Stomach (tissue), 9 donors: ENCODE measurements around the gene PITX2. TPM values are rescaled to one million over a fixed set of nuclear protein-coding genes. Genes with fewer than 3 reads are reported as not detected.

Source experiments
- DNase-seq, 2 donors: peaks; one replicate each; pipeline versions ENCODE4 v3.0.0 to v3.0.0-alpha.2; 2013 to 2019
- H3K27ac ChIP-seq, 5 donors: fragments of 200-600 bp in 4 of 5; sonication (generic) in 4 of 5; one replicate each; pipeline ENCODE4 v1.5.1; 2013 to 2019; ENCODE audit warnings: mild to moderate bottlenecking in 1 of 5, moderate library complexity in 1 of 5
- H3K27me3 ChIP-seq, 3 donors: fragments of 200-600 bp; sonication (generic); one replicate each; pipeline ENCODE4 v1.5.1; 2017 to 2019; ENCODE audit warnings: mixed run types in 1 of 3
- H3K36me3 ChIP-seq, 4 donors: fragments of 200-600 bp; sonication (generic); 1 replicate in 3 of 4; 2 replicates in 1 of 4; pipeline ENCODE4 v1.5.1; 2016 to 2019
- H3K4me1 ChIP-seq, 4 donors: fragments of 200-600 bp; sonication (generic); one replicate each; pipeline ENCODE4 v1.5.1; 2016 to 2019
- H3K4me3 ChIP-seq, 4 donors: fragments of 200-600 bp; sonication (generic) in 3 of 4; one replicate each; pipeline ENCODE4 v1.5.1; 2016 to 2019; ENCODE audit warnings: mild to moderate bottlenecking in 1 of 4
- H3K9me3 ChIP-seq, 4 donors: fragments of 200-600 bp; sonication (generic); one replicate each; pipeline ENCODE4 v1.5.1; 2016 to 2019
- CTCF ChIP-seq, 7 experiments: fragments of 450-650 bp in 4 of 7; fragments of 200-600 bp in 3 of 7; sonication (generic) in 3 of 7; IDR thresholded peaks; one replicate each; pipeline ENCODE4 v1.5.1; 2016 to 2019; ENCODE audit warnings: antibody characterized with exemption in 7 of 7, control low read depth in 2 of 7, mild to moderate bottlenecking in 1 of 7
- EP300 ChIP-seq: sonication (generic); formaldehyde crosslinking; IDR thresholded peaks from one replicate; pipeline ENCODE4 v1.6.1; 2017; ENCODE audit warnings: antibody characterized with exemption
- POLR2A ChIP-seq, 4 donors: fragments of 450-650 bp; IDR thresholded peaks; one replicate each; pipeline ENCODE4 v1.6.1; 2016; ENCODE audit warnings: antibody characterized with exemption in 4 of 4, control low read depth in 2 of 4, mild to moderate bottlenecking in 1 of 4, moderate library complexity in 1 of 4
- POLR2AphosphoS5 ChIP-seq, 3 donors: sonication (generic); formaldehyde crosslinking; IDR thresholded peaks; one replicate each; pipeline ENCODE4 v1.6.1; 2016; ENCODE audit warnings: antibody characterized with exemption in 3 of 3
- WGBS, 5 donors: extraction: QIAGEN DNeasy Blood & Tissue Kit in 3 of 5; methylation state at CpG; one replicate each; pipeline versions ENCODE4 v1.1.5 to v1.1.7; 2013 to 2018; 5-methylcytosine and 5-hydroxymethylcytosine counted together
- intact Hi-C: fragments of 100-400 bp; cut with DNase I; formaldehyde crosslinking; loops from one replicate; pipeline ENCODE4 v1.15.1; 2023; ENCODE audit warnings: low total_unique reads
- polyA plus RNA-seq, 3 donors: library from polyadenylated mRNA; stranded (reverse); fragments of 200-250 nt; gene quantifications; one replicate each; pipeline ENCODE4 v1.2.3, GENCODE V29; 2013
- total RNA-seq, 5 donors: library from RNA; depleted of rRNA; stranded (reverse); fragments of >200 nt; gene quantifications; one replicate each; pipeline versions ENCODE4 v1.1.0 to v1.2.3, GENCODE V29; 2014 to 2016
- donor health status: healthy with polysubstance abuse.
- donor health status: Bipolar disorder and iron deficiency.
- donor health status: healthy.

PITX2 gene
- total and polyA plus RNA-seq, 8 donors = 0.53 to 2.6 (median 1.1) TPM; not detected in 5

GRCh38 chr4:110668463-110669235 lies 45.8 kb upstream of the PITX2 start:
- Histone ChIP-seq H3K27me3 (no peaks in the 10 kb centered on the region), H3K36me3 (no peaks in the 10 kb centered on the region), H3K4me3 (no peak overlapping the region), H3K27ac (no peak overlapping the region), H3K9me3 (no peaks in the 10 kb centered on the region), H3K4me1 (peaks cover 0 to 10% (median 0%) of the 10 kb centered on the region in 4 donors)
- intact Hi-C loops = no loop called here
- no peak for DNase-seq
- TF ChIP-seq POLR2AphosphoS5 (IDR thresholded peaks at IDR 0.05) = no peak
- TF ChIP-seq POLR2A (IDR thresholded peaks at IDR 0.05) = no peak
- no peak for TF ChIP-seq CTCF (IDR thresholded peaks at IDR 0.05)
- no peak for TF ChIP-seq EP300
- 52 to 64% (median 55%) methylated on average over 6 of the region's 6 CpGs for WGBS, 5 donors

GRCh38 chr4:110667670-110668069 lies 44.8 kb upstream of the PITX2 start:
- intact Hi-C loops = no loop called here
- H3K4me3 ChIP-seq = no peak overlapping the region
- H3K27ac ChIP-seq = no peak overlapping the region
- H3K27me3 ChIP-seq = no peaks in the 10 kb centered on the region
- DNase-seq = peak in 1 of 2 donors; percentile 17
- TF ChIP-seq CTCF (IDR thresholded peaks at IDR 0.05) = no peak
- TF ChIP-seq POLR2AphosphoS5 (IDR thresholded peaks at IDR 0.05) = no peak
- TF ChIP-seq POLR2A (IDR thresholded peaks at IDR 0.05) = no peak
- TF ChIP-seq EP300 = no peak
- H3K9me3 ChIP-seq = no peaks in the 10 kb centered on the region
- peaks cover 0 to 10% (median 0%) of the 10 kb centered on the region in 4 donors for H3K4me1 ChIP-seq
- 63 to 76% (median 65%) methylated on average over 3 of the region's 3 CpGs for WGBS, 5 donors
- no peaks in the 10 kb centered on the region for H3K36me3 ChIP-seq

GRCh38 chr4:110666030-110666429 lies 43.2 kb upstream of the PITX2 start:
- Histone ChIP-seq H3K27me3 (no peaks in the 10 kb centered on the region), H3K4me1 (peaks cover 0 to 10% (median 0%) of the 10 kb centered on the region in 4 donors), H3K4me3 (no peak overlapping the region), H3K36me3 (no peaks in the 10 kb centered on the region), H3K9me3 (no peaks in the 10 kb centered on the region), H3K27ac (no peak overlapping the region)
- TF ChIP-seq CTCF (IDR thresholded peaks at IDR 0.05) (no peak), EP300 (no peak)
- intact Hi-C loops = no loop called here
- 24 to 48% (median 35%) methylated on average over 3 of the region's 3 CpGs for WGBS, 5 donors
- peak in 1 of 2 donors; percentile 6 for DNase-seq

GRCh38 chr4:110663738-110664444 lies 41.0 kb upstream of the PITX2 start:
- WGBS, 5 donors = 33 to 78% (median 53%) methylated on average over 2 of the region's 2 CpGs
- peak in 1 of 2 donors; percentile 23 for DNase-seq
- H3K4me3 ChIP-seq = no peak overlapping the region
- H3K27me3 ChIP-seq = no peaks in the 10 kb centered on the region
- no peak overlapping the region for H3K27ac ChIP-seq
- intact Hi-C loops = no loop called here
- H3K4me1 ChIP-seq = peaks cover 0 to 10% (median 0%) of the 10 kb centered on the region in 4 donors
- H3K36me3 ChIP-seq = no peaks in the 10 kb centered on the region
- peaks cover 0 to 4% (median 2%) of the 10 kb centered on the region in 4 donors for H3K9me3 ChIP-seq
- no peak for TF ChIP-seq POLR2AphosphoS5 (IDR thresholded peaks at IDR 0.05)
- TF ChIP-seq EP300 = no peak
- no peak for TF ChIP-seq CTCF (IDR thresholded peaks at IDR 0.05)
- TF ChIP-seq POLR2A (IDR thresholded peaks at IDR 0.05) = no peak
